ENCODE data around the gene MADCAM1. TPM values are rescaled to one million over a fixed set of nuclear protein-coding genes. Genes with fewer than 3 reads are reported as not detected.

The MADCAM1 gene
- total RNA-seq, 4 donors from 2014 or later: 0.56 to 3.1 TPM; not detected in 2

DNA sequence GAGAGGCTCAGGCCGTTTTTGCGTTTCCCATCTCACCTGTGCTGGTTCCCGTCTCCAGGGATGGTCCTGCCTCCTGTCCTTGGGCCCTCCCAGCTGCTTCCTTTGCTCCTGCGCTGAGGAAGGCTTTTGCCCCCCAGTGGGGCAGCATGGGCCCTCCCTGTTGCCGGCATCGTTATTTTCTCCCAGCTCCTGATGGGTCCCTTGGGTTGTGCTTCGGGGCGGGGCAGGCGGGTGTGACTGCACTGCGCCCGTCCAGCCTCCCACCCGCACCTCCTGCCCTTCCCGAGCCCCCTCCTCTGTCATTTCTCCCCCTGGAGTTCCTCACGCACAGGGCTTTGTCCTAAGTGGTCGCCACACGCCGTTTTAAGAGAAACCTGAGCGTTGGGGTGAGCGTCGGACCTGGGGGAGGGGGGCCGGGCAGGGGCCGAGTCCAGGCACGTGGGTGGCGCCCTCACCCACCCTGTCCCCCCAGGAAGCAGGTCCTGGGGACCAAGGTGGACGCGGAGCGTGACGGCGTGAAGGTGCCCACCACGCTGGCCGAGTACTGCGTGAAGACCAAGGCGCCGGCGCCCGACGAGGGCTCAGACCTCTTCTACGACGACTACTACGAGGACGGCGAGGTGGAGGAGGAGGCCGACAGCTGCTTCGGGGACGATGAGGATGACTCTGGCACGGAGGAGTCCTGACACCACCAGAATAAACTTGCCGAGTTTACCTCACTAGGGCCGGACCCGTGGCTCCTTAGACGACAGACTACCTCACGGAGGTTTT, 44.8 kb downstream of the MADCAM1 start:
- intact Hi-C loops (cut with DNase I): no loop called here
- H3K36me3 ChIP-seq: peaks cover 30 to 42% of the 10 kb centered on the region in 2 donors

DNA sequence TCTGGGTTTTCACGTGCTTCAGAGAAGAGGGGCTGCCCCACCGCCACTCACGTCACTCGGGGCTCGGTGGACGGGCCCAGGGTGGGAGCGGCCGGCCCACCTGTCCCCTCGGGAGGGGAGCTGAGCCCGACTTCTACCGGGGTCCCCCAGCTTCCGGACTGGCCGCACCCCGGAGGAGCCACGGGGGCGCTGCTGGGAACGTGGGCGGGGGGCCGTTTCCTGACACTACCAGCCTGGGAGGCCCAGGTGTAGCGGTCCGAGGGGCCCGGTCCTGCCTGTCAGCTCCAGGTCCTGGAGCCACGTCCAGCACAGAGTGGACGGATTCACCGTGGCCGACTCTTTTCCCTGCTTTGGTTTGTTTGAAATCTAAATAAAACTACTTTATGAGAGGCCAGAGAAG, 45.4 kb downstream of the MADCAM1 start:
- Histone ChIP-seq H3K4me1 (no peaks in the 10 kb centered on the region), H3K9me3 (no peaks in the 10 kb centered on the region), H3K36me3 (peaks cover 23 to 36% of the 10 kb centered on the region in 2 donors), H3K4me3 (replicated peaks in 1 of 3) (no peak overlapping the region), H3K27me3 (no peaks in the 10 kb centered on the region), H3K27ac (no peak overlapping the region)
- 89 to 96% methylated on average over 10 to 25 of the region's 26 CpGs for WGBS, 2 donors
- no peak for DNase-seq
- intact Hi-C loops (cut with DNase I): no loop called here
- no peak for TF ChIP-seq POLR2A (IDR thresholded peaks at IDR 0.05)
- TF ChIP-seq, protein P1, sequence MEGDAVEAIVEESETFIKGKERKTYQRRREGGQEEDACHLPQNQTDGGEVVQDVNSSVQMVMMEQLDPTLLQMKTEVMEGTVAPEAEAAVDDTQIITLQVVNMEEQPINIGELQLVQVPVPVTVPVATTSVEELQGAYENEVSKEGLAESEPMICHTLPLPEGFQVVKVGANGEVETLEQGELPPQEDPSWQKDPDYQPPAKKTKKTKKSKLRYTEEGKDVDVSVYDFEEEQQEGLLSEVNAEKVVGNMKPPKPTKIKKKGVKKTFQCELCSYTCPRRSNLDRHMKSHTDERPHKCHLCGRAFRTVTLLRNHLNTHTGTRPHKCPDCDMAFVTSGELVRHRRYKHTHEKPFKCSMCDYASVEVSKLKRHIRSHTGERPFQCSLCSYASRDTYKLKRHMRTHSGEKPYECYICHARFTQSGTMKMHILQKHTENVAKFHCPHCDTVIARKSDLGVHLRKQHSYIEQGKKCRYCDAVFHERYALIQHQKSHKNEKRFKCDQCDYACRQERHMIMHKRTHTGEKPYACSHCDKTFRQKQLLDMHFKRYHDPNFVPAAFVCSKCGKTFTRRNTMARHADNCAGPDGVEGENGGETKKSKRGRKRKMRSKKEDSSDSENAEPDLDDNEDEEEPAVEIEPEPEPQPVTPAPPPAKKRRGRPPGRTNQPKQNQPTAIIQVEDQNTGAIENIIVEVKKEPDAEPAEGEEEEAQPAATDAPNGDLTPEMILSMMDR (IDR thresholded peaks at IDR 0.05): no peak

More for the DNA sequence above, 44.8 kb downstream of the MADCAM1 start:
- no peaks in the 10 kb centered on the region for H3K4me1 ChIP-seq
- no peaks in the 10 kb centered on the region for H3K9me3 ChIP-seq
- H3K27ac ChIP-seq: no peak overlapping the region
- H3K4me3 ChIP-seq (replicated peaks in 1 of 3): no peak overlapping the region
- H3K27me3 ChIP-seq: no peaks in the 10 kb centered on the region
- 93 to 94% methylated on average over 51 of the region's 51 CpGs for WGBS, 2 donors
- TF ChIP-seq, protein P1 (IDR thresholded peaks at IDR 0.05): no peak
- TF ChIP-seq POLR2A (IDR thresholded peaks at IDR 0.05): no peak
- no peak for DNase-seq

DNA sequence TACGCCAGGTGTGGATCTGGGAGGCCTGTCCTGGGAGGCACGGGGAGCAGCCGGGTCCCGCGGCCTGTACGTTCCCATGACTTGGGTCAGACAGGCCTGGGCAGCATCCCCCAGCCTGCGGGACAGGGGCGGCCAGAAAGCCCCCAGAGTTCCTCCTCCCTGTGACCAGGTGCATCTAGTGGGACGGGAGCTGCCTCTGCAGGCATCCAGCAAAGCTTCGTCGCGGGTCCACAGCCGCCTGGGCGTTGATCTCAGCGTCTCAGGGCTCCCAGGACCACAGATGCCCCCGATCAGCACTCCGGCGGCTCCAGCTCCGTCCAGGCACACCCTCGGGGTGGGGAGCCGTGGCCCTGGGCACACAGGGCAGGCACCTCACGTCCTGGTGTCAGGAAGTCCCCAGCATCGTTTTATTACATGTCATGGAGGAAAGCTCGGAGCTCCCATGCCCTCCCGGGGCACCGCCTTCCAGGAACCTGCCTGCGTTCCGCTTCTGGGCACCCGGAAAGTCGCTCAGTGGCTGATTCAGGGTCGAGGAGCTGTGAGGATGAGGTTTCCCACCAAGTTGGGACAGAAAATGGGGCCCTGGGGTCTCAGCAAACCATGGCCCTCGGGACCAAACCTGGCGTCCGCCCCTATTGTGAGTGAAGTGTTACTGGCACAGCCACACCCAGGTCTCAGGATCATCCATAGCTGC, 46.0 kb downstream of the MADCAM1 start:
- Histone ChIP-seq H3K27ac (no peak overlapping the region), H3K27me3 (no peaks in the 10 kb centered on the region), H3K4me1 (no peaks in the 10 kb centered on the region), H3K36me3 (peaks cover 18 to 31% of the 10 kb centered on the region in 2 donors), H3K4me3 (replicated peaks in 1 of 3) (no peak overlapping the region), H3K9me3 (no peaks in the 10 kb centered on the region)
- intact Hi-C loops (cut with DNase I): no loop called here
- no peak for TF ChIP-seq POLR2A (IDR thresholded peaks at IDR 0.05)
- TF ChIP-seq, protein P1 (IDR thresholded peaks at IDR 0.05): no peak
- 87 to 100% methylated on average over 5 to 13 of the region's 34 CpGs for WGBS, 2 donors
- DNase-seq: no peak

DNA sequence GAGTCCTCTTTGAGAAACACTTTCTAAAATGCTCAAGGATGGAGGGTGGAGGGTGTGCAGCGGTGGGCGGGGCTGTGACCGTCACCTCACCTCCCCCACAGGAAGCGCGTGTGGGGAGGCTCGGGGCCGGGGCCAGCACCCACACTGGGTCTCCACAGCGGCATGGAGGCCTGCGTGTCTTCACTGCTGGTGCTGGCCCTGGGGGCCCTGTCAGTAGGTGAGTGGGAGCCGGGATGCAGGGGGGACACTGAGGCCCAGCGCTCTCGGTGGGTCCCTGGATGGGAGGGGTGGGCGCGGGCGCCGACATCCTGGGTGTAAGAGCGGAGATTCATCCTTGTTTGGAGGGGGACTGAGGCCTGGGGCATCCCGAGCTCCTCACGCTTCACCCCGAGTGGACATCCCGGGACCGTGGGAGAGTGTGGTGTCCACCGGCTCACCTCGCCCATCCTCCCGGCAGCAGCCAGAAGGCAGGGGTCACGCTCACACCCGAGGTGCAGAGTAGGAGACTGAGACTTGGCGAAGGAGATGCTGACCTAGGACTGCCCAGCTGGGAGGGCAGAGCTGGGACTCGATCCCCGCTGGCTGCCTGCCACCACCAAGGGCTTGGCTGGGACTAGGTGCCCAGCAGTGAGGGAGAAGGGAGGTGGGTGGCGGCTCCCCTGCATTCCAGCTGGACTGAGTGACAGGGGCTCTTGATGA, 47.8 kb downstream of the MADCAM1 start, which contains the start of gene GZMM:
GZMM (plus strand) TSS at position 144 of the 699 bp plus-strand sequence; CDS start at position 163, 19 bp downstream.
- no peak for DNase-seq
- H3K4me1 ChIP-seq: no peaks in the 10 kb centered on the region
- 51 to 65% methylated on average over 16 to 24 of the region's 31 CpGs for WGBS, 2 donors
- peaks cover 12 to 18% of the 10 kb centered on the region in 2 donors for H3K36me3 ChIP-seq
- H3K4me3 ChIP-seq (replicated peaks in 1 of 3): no peak within 1 kb of the TSS
- intact Hi-C loops (cut with DNase I): no loop called here
- no peaks in the 10 kb centered on the region for H3K27me3 ChIP-seq
- H3K9me3 ChIP-seq: no peaks in the 10 kb centered on the region
- H3K27ac ChIP-seq: no peak within 1 kb of the TSS
- no peak for TF ChIP-seq POLR2A (IDR thresholded peaks at IDR 0.05)
- TF ChIP-seq, protein P1 (IDR thresholded peaks at IDR 0.05): no peak

All from thyroid gland (tissue), 4 donors.